CD4-positive, alpha-beta T cell treated with Interleukin-2 at 100 ng/mL for 4 hours (primary cell): ENCODE results near the gene CCDC171.
A peak's percentile ranks its signal among the peaks of the same experiment; 100 is the strongest.
"Not testable (repeated sequence)": the region's sequence is repeated elsewhere in the genome, so short reads cannot be mapped to it uniquely, and the experiment has no call there.

Source experiments
- DNase-seq: peaks from one replicate; pipeline ENCODE4 v3.0.0-alpha.2; 2020; ENCODE audit warnings: low spot score

Gene CCDC171

DNA sequence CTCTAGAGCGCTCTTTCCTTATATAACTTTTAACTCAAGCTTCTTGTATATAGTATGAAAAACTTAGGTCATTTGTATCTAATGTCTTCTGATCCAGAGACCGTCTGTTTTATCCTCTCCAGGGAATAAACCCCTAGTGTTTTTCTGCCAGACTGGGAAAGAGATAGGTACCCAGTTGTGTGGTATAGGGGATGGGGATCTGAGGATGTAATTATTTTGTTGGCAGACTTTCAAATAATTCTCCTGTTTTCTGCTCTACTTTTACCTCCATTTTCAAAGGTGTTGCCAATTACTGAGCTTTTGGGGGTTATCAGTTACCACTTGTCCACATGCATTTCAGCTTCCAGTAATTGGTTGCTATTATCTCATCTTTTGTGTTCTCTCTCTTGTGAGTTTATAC, 17.9 kb downstream of the CCDC171 start:
- no peak for DNase-seq

DNA sequence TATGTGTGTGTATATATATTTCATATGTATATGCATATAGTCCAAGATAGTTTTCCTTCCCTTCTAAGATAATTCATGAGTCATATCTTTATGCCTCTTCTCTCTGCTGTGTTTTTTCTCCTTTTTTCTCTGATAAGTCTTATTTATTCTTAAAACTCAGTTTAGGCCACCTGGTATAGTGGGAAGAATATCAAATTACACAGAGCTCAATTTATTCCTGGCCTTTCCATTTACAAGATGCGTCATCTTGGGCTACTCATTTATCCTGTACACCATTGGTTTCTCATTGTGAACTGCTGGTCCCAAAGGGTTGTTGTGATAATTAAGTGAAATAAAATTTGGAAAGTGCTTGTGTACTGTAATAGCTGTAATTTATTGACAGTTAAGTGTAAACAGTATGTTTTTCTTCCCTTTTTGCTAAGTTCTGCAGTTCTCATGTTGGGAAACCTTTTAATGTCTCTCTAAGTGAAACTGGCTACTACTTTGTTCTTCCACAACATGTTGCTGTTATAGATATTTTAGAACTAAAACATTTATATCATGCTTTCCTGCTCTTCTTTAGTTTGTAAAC, 19.4 kb downstream of the CCDC171 start:
- DNase-seq, result no peak

GRCh38 chr9:15576350-15577050, 23.7 kb downstream of the CCDC171 start:
- no peak for DNase-seq

GRCh38 chr9:15578714-15579113, 25.9 kb downstream of the CCDC171 start:
- no peak for DNase-seq

- DNase-seq, result no peak
These were observed 31.5 kb downstream of the CCDC171 start for GRCh38 chr9:15584379-15584778.

- DNase-seq, result no peak
These were observed 39.5 kb downstream of the CCDC171 start for GRCh38 chr9:15592317-15592716.

DNA sequence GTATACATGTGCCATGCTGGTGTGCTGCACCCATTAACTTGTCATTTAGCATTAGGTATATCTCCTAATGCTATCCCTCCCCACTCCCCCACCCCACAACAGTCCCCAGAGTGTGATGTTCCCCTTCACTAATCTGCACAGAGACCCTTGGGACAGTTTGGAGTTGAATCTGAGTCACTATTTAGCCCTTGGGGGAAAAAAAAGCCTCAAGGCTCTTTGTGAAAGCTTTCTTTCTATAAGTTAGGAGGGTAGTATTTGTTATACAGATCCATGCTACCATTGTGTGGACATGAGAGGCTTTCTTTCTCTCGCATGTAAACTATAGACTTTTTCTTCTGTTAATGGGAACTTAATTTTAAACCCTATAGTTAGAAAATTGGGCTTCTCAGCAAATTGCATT, 40.1 kb downstream of the CCDC171 start:
- not testable (repeated sequence) for DNase-seq

DNA sequence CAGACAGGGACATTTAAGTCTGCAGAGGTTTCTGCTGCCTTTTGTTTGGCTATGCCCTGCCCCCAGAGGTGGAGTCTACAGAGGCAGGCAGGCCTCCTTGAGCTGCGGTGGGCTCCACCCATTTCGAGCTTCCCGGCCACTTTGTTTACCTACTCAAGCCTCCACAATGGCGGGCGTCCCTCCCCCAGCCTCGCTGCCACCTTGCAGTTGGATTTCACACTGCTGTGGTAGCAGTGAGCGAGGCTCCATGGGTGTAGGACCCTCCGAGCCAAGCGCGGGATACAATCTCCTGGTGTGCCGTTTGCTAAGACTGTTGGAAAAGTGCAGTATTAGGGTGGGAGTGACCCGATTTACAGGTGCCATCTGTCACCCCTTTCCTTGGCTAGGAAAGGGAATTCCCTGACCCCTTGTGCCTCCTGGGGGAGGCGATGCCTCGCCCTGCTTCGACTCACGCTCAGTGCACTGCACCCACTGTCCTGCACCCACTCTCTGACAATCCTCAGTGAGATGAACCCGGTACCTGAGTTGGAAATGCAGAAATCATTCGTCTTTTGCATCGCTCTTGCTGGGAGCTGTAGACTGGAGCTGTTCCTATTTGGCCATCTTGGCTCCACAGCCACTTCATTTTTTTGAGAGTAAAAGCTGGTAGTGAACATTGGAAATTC, 48.0 kb downstream of the CCDC171 start:
- DNase-seq, result not testable (repeated sequence)

DNA sequence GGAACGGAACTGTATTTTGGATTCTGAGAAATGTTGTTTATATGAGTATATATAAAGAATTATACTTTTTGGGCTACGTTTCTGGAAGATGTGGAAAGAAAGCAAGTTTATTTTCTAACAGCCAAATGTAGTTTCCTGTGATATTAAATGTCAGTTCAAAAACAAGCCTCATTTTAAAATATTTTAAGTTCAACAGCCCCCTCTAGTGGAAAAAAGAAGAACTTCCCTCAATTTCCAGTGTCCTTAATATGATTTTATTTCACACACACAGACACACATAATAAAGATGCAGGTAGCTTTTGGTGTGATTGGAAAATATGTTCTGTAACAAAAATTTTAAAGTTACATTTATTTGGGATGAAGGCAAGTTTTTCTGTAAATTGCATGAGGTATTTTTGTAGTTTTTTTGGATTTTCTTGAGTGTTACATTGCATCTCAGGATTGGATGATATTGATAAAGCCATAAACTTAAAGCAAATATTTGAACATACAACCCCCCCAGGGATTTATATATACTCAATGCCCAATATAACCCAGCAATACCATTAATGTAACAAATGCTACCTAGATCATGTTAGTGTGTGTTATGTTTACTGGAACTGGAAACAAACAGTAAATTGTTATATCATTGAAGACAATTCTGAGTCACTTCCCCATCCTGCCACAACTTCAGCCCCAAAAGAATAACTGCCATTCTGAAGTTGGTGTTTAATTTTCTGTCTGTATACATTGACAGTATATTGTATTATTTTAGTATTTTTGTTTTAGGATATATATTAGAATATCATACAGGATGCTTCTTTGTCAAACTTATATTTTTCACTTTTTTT, 54.0 kb downstream of the CCDC171 start:
- DNase-seq, result peak; percentile 77

- no peak for DNase-seq
These were observed 60.1 kb downstream of the CCDC171 start for GRCh38 chr9:15612962-15613361.

DNA sequence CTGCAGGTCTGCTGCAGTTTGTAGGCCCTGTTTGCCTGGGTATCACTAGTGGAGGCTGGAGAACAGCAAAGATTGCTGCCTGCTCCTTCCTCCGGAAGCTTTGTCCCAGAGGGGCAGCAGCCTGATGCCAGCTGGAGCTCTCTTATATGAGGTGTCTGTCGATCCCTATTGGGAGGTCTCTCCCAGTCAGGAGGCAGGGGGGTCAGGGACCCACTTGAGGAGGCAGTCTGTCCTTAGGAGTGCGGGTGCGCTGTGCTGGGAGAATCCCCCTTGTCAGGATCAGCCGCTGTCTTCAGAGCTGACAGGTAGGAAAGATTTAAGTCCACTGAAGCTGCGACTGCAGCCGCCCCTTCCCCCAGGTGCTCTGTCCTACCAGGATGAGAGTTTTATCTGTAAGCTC, 64.9 kb downstream of the CCDC171 start:
- DNase-seq, result no peak

- DNase-seq, result no peak
These were observed 65.9 kb downstream of the CCDC171 start for GRCh38 chr9:15618540-15619331.

GRCh38 chr9:15622318-15622971, 69.6 kb downstream of the CCDC171 start:
- DNase-seq, result no peak

DNA sequence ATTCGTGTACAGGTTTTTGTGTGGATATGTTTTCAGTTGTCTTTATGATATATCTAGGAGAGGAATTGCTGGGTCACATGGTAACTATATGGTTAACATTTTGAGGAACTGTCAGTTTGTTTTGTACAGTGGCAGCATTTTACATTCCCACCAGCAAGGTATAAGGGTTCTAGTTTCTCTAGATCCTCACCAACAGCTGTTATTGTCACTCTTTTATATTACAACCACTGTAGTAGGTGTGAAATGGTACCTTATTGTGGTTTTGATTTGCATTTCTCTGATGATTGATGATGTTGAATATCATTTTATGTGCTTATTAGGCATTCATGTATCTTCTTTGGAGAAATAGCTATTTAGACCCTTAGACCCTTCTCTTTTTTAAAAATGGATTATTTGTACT, 82.9 kb downstream of the CCDC171 start:
- no peak for DNase-seq

GRCh38 chr9:15640121-15640520, 87.3 kb downstream of the CCDC171 start:
- DNase-seq, result no peak

GRCh38 chr9:15641291-15641690, 88.4 kb downstream of the CCDC171 start:
- no peak for DNase-seq

- peak; percentile 10 for DNase-seq
These were observed 89.6 kb downstream of the CCDC171 start for GRCh38 chr9:15642369-15642962.

GRCh38 chr9:15670246-15670645, 117.4 kb downstream of the CCDC171 start:
- DNase-seq, result no peak

- no peak for DNase-seq
These were observed 118.1 kb downstream of the CCDC171 start for GRCh38 chr9:15670894-15671293.

DNA sequence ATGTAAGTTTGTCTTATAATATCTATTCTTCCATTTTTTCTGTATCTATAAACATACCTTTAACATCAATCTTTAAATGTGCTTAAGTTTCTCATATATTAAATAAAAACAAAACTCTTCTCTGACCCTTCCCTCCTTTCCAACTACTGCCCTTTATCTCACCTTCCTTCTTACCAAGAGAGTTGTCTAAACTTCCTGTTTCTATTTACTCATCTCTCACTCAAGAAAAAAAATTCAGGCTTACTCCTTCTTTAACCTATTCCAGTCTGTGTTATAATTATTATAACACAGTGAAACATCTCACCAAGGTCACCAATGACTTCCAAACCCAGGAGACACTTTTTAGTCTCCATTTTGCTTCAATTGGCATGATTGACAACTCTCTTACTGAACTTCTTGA, 140.9 kb downstream of the CCDC171 start:
- no peak for DNase-seq

- DNase-seq, result no peak
These were observed 144.1 kb downstream of the CCDC171 start for GRCh38 chr9:15696979-15697378.
